Right atrium auricular region (tissue), 2 donors: ENCODE measurements around the gene POFUT2. TPM values are rescaled to one million over a fixed set of nuclear protein-coding genes. Genes with fewer than 3 reads are reported as not detected.

ENCODE experiments used
- DNase-seq: peaks from one replicate; pipeline ENCODE4 v3.0.0-alpha.2; 2019; ENCODE audit warnings: low spot score
- H3K27ac ChIP-seq, 2 donors: fragments of 200-600 bp; sonication (generic); 1 replicate in 1 of 2; 2 replicates in 1 of 2; pipeline ENCODE4 v1.5.1; 2016 to 2019
- H3K27me3 ChIP-seq, 2 donors: fragments of 200-600 bp; sonication (generic); one replicate each; pipeline versions ENCODE4 v1.5.1 to v1.6.0; 2017 to 2019
- H3K36me3 ChIP-seq: fragments of 200-600 bp; sonication (generic); one replicate; pipeline ENCODE4 v1.5.1; 2016
- H3K4me1 ChIP-seq, 2 donors: fragments of 200-600 bp; sonication (generic); one replicate each; pipeline versions ENCODE4 v1.5.1 to v1.6.0; 2017 to 2019
- H3K4me3 ChIP-seq, 2 donors: fragments of 200-600 bp; sonication (generic); 1 replicate in 1 of 2; 2 replicates in 1 of 2; pipeline ENCODE4 v1.5.1; 2017 to 2019; ENCODE audit warnings: mild to moderate bottlenecking in 1 of 2, moderate library complexity in 1 of 2
- H3K9me3 ChIP-seq, 2 donors: fragments of 200-600 bp; sonication (generic); one replicate each; pipeline ENCODE4 v1.5.1; 2019
- CTCF ChIP-seq, 2 donors: fragments of 200-600 bp; sonication (generic); IDR thresholded peaks; one replicate each; pipeline ENCODE4 v1.5.1; 2019; ENCODE audit warnings: antibody characterized with exemption in 2 of 2
- total RNA-seq, 2 donors: library from RNA; depleted of rRNA; stranded (reverse); fragments of >200 nt; gene quantifications; one replicate each; pipeline ENCODE4 v1.1.0, GENCODE V29; 2016

Gene POFUT2
- total RNA-seq, 2 donors from 2014 or later: 5.8 to 12.0 TPM

GRCh38 chr21:45220071-45220481, 67.6 kb downstream of the POFUT2 start:
- H3K27me3 ChIP-seq: no peaks in the 10 kb centered on the region
- no peak for TF ChIP-seq CTCF (IDR thresholded peaks at IDR 0.05)
- H3K4me1 ChIP-seq: no peaks in the 10 kb centered on the region
- H3K27ac ChIP-seq: no peak overlapping the region
- peaks cover 47% of the 10 kb centered on the region for H3K36me3 ChIP-seq
- no peak overlapping the region for H3K4me3 ChIP-seq
- DNase-seq: no peak
- peaks cover 0 to 14% of the 10 kb centered on the region in 2 donors for H3K9me3 ChIP-seq

- H3K4me1 ChIP-seq: no peaks in the 10 kb centered on the region
- no peak overlapping the region for H3K27ac ChIP-seq
- no peaks in the 10 kb centered on the region for H3K27me3 ChIP-seq
- H3K36me3 ChIP-seq: peaks cover 47% of the 10 kb centered on the region
- H3K9me3 ChIP-seq: peaks cover 0 to 14% of the 10 kb centered on the region in 2 donors
- no peak for TF ChIP-seq CTCF (IDR thresholded peaks at IDR 0.05)
- DNase-seq: no peak
- H3K4me3 ChIP-seq: no peak overlapping the region
These were observed 68.2 kb downstream of the POFUT2 start for GRCh38 chr21:45219517-45219916.

- no peak for TF ChIP-seq CTCF (IDR thresholded peaks at IDR 0.05)
- Histone ChIP-seq H3K27ac (no peak overlapping the region), H3K36me3 (peaks cover 32% of the 10 kb centered on the region)
These were observed 70.7 kb downstream of the POFUT2 start for GRCh38 chr21:45217010-45217409.

GRCh38 chr21:45215213-45215612, 72.5 kb downstream of the POFUT2 start:
- no peaks in the 10 kb centered on the region for H3K27me3 ChIP-seq
- peaks cover 0 to 14% of the 10 kb centered on the region in 2 donors for H3K9me3 ChIP-seq
- H3K4me3 ChIP-seq: no peak overlapping the region
- DNase-seq: no peak
- no peaks in the 10 kb centered on the region for H3K4me1 ChIP-seq
- TF ChIP-seq CTCF (IDR thresholded peaks at IDR 0.05): no peak
- H3K36me3 ChIP-seq: peaks cover 30% of the 10 kb centered on the region
- H3K27ac ChIP-seq: no peak overlapping the region

More at GRCh38 chr21:45217010-45217409, 70.7 kb downstream of the POFUT2 start:
- no peak for DNase-seq
- no peak overlapping the region for H3K4me3 ChIP-seq
- H3K27me3 ChIP-seq: no peaks in the 10 kb centered on the region
- H3K4me1 ChIP-seq: no peaks in the 10 kb centered on the region
- H3K9me3 ChIP-seq: peaks cover 0 to 14% of the 10 kb centered on the region in 2 donors

Other genes with a start within 250 kb of the POFUT2 start
- gene ADARB1, start 213.3 kb downstream of the POFUT2 start, total RNA-seq: 10 to 100 TPM in 1 of 2 donors, 1 to 10 TPM in 1; 7.5 to 10.5 TPM
- gene COL18A1, start 117.3 kb upstream of the POFUT2 start, total RNA-seq: 100 to 1,000 TPM; 117 to 134 TPM